NOMO-1 treated with dmso at 0.1 percent for 144 hours (cell line): ENCODE measurements around the gene LHPP.

Experiments
- DNase-seq: peaks from one replicate; lab custom pipeline; 2025; ENCODE audit not compliant: unreplicated experiment; lab: John Stamatoyannopoulos, UW

The LHPP gene

DNA sequence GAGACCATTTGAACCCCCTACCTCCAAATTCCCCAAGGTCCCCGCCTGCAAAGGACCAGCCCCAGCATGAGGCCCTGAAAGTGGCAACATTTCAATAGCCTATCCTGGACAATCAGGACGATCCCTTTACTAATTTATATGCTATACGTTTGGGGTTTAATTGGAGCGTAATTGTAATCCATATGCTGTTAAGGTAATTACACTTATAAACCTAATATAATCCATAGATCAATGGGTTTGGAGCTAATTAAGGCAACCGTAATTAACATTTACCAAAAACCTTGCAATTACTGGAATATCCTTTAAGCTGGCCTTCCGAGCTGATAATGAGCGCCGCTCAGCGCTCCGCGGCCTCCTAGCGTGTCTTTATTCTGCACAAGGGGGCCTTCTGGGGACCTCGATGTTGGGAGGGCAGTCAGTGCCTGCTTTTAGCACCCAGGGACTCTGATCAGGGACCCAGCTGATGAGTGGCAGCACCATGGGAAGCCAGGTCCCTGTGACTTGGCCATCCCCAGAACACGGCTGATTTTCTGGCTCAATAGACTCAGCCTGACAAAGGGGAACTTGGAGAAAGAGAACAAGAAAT is 91.2 kb downstream of the LHPP start:
- DNase-seq: no peak

- DNase-seq: no peak
These were observed 92.6 kb downstream of the LHPP start for GRCh38 chr10:124554085-124554858.

- no peak for DNase-seq
These were observed 95.5 kb downstream of the LHPP start for GRCh38 chr10:124557167-124557566.

GRCh38 chr10:124557648-124558338 is 96.2 kb downstream of the LHPP start:
- DNase-seq: no peak

GRCh38 chr10:124558339-124559321 is 97.0 kb downstream of the LHPP start:
- DNase-seq: no peak

- no peak for DNase-seq
These were observed 97.9 kb downstream of the LHPP start for GRCh38 chr10:124559372-124560132.

DNA sequence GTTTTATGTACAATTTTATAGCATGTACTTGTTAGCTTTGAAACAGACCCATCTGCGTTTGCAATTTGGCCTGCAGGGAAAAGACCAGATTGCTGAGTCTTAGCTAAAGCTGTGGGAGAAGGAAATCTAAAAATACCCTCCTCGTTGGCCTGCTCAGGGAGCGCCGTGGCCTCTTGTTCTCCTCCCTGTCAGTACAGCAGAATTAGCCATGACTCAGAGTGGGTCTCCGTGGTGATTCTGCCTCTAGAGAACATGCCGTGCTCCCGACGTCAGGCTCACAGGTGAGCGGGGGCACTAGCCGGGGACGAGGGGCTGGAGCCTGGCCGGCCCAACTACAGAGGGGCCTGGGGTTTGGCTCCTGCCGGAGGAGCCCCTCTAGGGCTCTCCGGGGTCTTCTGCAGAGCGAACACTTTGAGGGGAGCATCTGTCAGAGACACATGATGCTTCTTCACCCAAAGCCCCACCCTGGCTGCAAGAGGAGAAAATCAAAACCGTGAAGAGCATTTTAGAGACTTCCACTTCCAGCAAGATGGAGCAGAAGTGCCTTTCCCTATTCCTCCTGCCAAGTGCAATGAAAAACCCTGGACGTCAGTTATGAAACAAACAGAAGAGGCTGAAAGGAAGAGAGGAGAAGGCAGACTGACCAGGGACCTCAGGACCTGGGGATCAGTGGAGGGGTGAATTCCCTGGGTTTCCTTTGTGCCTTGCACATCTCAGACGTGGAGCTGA is 98.9 kb downstream of the LHPP start:
- DNase-seq: no peak

DNA sequence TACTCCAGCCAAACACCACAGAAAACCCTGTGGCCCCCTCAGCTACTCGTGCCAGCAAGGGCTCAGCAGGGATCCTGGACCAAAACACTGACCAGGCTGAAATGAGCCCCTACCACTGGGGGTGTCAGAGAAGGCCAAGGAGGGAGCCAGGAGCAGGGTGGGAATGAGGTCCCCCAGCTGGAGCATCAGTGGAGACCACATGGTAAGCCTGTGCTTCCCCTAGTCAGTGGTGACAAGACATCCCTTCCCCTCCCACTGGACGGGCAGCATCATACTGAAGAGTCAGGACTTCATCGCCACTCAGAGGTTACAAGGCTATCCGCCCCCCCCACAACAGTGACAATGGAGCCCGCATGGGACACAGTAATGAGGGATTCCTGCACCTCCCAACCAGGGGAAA is 99.6 kb downstream of the LHPP start:
- DNase-seq: no peak

GRCh38 chr10:124562425-124563060 is 100.9 kb downstream of the LHPP start:
- no peak for DNase-seq

DNA sequence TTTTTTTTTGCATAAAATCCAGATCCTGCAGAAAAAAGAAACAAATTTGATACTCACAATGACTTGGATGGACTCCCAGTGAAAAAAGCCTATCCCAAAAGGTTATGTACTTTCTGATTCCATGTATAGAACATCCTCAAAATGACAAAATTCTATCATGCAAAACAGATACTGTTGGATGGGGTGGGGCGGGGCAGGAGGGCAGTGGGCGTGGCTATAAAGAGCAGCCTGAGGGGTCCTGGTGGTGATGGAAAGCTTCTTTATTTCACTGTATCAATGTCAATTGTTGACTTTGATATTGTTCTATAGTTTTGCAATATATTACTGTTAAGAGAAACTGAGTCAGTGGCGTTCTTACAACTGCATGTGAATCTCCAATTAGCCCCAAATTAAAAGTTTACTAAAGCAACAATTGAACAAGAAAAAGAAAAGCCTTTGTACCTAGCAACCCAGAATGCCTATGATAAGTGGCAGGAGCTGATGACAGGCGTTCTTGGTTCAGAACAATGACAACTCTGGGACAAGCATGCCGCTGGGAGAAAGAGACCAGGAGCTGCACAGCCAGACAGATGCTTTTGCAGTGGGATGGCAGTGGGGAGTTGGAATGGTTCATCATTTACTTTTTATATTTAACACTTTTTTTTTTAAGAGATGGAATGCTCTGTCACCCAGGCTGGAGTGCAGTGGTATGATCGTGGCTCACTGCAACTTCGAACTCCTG is 101.9 kb downstream of the LHPP start:
- DNase-seq: no peak

- no peak for DNase-seq
These were observed 103.3 kb downstream of the LHPP start for GRCh38 chr10:124564881-124565280.

- no peak for DNase-seq
These were observed 104.1 kb downstream of the LHPP start for GRCh38 chr10:124565565-124566221.

- no peak for DNase-seq
These were observed 104.7 kb downstream of the LHPP start for GRCh38 chr10:124566222-124566888.

DNA sequence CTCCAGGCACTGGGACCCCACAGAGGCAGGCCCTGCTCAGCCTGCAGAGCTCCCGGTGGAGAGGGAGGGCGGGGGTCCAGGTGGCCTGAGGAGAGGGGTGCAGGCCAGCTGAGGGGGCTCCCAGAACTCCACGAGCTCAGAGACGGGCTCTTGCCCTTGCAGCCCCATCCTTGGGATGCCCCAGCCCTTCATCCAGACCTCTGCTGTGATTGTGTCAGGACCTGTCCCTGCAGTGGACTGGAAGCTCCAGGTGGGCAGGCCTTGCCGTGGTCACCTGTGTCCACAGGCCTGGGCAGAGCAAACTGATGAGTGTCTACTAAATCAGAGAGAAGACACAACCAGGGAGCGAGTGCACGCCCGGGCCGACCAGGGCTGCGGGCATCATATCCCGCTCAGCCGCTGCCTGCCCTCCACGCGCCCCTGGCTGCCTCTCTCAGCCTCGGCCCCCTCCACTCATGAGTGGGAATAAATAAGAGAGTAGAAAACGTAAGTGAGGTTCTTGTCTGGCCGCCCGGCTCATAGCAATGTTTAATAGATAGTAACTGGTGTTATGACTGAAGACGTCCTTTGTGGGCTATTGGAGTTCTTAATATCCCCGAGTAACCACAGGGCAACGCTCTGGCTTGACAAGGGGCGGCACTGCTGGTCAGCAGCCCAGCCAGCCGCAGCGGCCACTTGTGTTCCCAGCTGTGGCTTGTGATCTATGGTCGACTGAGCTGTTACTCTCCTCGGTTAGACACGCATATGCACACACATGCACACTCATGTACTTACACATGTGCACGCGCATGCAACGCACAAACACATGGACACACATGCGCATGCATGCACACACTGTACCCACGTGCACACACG is 105.6 kb downstream of the LHPP start:
- no peak for DNase-seq

DNA sequence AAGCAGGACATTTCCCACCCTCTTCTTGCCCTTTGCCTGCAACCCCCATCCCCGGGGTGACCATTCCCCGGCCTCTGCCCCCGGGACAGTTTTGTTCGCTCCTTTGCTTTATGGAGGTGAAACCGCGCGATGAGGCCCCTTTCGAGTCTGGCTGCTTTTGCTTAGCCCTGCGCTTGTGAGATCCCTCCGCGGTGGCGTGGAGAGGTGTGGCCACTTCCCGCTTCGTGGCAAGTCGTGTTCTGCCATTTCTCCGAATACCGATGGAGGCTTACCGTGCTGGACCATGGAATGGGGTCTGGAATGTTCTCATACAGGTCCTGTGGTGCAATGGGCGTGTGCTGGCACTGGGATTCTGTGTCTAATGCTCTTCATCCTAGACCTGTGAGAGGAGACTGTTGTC is 106.7 kb downstream of the LHPP start:
- no peak for DNase-seq

DNA sequence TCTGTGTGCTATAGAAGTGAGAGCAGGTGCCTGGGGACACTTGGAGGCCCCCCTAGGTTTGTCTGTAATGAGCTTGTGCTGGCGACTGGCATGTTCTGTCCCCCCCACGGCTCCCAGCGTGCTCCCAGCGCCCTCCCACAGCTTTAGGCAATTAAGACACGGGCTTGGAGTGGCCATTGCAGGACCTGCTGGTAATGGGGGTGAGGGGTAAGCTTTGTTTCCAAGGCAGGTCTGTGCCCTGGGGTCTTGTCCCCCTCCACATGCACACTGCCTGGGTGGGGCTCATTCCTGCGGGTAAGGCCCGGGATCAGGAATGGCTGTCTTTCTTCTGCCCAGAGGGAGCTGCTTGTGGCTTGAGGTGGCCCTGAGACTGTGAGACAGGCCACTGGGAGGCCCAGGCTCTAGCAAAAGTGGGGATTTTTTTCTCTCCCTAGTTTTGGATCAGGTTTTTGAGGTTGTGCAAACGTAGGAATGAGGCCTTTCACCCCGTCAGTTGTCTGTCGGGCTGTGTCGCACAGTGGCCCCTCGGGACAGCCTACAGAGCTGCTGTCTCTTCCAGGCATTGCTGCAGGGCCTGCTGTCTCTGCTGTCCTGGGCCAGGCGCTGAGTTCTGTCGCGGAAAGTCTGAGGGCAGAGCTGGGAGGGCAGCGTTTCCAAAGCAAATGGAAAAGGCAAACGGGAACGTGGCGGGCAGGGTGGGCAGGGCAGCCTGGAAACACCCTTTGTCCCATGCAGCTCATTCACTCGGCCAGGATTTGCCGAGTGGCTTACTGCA is 107.4 kb downstream of the LHPP start:
- DNase-seq: no peak
